Left lobe of liver (tissue), 2 donors: ENCODE data around the gene CERK. TPM values are rescaled to one million over a fixed set of nuclear protein-coding genes. Genes with fewer than 3 reads are reported as not detected.

ENCODE experiments used
- ATAC-seq: fragments of 200-7000 bp; cut with Tn5 transposase; one replicate; pipeline ENCODE4 v1.9.1; 2020; ENCODE audit warnings: mild to moderate bottlenecking, moderate library complexity
- DNase-seq: peaks from one replicate; pipeline ENCODE4 v3.0.0-alpha.2; 2020; ENCODE audit warnings: low spot score
- total RNA-seq: library from RNA; stranded (reverse); gene quantifications from one replicate; pipeline ENCODE4 v1.2.1, GENCODE V29; 2021
- donor health status: DM: no; HTN: no; CAD: no; lungs with moderate emphysema.
- donor health status: DM: no; HTN: yes; CAD: no.

Gene CERK
- total RNA-seq, 1 donor from 2014 or later = 22.0 TPM

DNA sequence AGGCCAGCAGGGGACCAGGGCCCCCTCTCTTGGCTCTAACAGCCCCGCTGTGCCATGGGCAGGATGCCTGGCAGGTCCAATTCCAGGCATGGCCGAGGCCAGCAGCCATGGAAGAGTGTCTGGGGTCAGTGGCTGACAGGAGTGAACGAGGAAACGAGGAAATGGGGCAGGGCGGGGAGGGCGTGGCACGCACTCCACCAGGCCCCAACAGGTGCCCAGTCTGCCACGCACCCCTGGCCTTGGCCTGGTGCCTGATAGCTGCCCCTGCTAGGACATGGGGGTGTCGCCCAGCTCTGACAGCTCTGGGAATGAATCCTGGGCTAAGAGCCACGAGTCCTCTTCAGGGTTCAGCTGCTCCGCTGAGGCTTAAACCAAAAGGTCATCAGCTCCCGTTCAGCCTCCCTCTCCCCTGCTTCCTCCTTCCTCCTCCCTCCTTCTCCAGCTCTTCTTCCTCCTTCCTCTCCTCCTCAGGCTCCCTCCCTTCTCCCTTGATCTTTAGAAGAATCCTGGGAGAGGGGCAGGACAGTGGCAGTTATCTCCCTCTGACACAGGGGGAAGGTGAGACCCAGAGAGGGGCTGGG, 12.9 kb upstream of the CERK start:
- ATAC-seq (peak; percentile 46), DNase-seq (peak; percentile 76)

DNA sequence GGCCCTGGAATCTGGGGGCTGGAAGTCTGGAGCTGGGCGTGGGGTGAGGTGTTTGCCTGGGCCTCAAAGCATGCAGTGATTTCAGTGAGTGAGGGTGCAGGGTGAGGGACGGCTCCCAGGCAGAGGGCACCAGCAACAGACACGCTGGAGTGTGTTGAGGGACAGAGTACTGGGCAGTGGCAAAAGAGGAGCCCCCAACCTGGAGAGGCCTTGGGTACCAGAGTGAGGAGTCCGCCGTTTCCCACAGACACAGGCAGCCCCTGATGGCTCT, 12.4 kb upstream of the CERK start:
- ATAC-seq = no peak
- no peak for DNase-seq

DNA sequence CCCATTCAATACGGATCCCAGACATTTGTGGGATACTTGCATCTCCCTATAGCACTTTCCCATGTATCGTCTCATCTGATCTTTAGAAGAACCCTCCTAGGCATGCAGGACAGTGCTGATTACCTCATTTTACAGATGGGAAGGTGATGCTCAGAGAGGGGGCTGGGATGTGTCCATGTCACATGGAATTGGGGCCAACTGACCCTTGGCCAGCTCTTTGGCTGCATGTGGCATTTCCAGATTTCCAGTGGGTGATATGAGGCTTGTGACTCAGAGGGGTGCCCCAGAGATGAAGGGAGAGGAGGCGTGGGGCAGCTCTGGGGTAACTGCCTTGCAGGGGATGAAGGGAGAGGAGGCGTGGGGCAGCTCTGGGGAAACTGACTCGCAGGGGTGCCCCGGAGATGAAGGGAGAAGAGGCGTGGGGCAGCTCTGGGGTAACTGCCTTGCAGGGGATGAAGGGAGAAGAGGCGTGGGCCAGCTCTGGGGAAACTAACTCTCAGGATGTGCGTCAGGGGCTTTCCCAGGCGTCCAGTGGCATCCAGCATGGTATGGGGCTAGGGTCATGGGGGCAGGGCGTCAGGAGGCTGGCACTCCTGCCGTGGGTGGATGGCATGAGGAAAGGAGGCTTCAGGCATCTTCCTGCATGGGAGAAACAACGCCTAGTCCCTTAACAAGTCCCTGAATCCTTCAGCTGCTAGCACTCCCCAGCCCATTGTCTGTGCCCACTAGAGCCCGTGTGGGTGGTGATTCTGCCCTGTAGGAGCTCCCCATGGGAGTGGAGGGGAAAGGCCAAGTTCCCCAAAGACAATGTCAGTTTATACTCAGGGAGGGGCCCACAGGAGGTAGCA, 11.9 kb upstream of the CERK start:
- DNase-seq = peak; percentile 83
- peak; percentile 57 for ATAC-seq

DNA sequence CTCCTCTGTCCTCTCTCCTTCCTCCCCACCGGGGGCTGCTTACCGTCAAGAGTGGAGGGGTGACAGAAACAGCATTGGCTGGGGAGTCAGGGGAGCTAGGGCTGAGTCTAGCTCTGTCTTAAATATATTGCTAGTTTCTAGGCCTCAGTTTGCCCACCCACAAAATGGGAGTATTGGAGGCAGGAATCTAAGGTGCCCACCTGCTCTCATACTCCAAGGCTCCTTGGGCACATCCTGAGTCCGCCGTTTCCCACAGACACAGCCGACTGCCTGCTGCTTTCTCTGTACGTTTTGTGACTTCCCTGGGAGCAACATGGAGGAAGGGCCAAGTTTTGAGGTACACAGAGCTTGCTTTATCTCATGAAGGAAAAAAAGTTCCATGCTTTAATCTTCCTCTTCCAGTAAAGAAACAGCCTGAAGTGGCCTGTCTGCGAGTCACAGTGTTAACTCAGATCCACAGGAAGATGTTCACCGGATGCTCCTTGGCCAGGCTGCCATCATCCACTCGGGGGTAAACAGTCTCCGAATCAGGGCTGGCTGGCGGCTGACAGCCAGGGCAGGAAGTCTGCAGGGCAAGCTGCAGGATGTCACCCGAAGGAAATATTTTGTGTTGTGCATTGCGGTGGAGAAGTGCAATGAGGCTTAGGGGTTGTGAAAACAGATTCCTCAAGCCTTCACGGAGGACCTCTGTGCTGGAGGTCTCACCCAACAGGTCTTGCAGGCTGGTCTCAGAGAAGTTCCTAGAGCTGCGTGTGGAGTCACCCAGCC, 11.0 kb upstream of the CERK start:
- no peak for ATAC-seq
- DNase-seq = no peak

DNA sequence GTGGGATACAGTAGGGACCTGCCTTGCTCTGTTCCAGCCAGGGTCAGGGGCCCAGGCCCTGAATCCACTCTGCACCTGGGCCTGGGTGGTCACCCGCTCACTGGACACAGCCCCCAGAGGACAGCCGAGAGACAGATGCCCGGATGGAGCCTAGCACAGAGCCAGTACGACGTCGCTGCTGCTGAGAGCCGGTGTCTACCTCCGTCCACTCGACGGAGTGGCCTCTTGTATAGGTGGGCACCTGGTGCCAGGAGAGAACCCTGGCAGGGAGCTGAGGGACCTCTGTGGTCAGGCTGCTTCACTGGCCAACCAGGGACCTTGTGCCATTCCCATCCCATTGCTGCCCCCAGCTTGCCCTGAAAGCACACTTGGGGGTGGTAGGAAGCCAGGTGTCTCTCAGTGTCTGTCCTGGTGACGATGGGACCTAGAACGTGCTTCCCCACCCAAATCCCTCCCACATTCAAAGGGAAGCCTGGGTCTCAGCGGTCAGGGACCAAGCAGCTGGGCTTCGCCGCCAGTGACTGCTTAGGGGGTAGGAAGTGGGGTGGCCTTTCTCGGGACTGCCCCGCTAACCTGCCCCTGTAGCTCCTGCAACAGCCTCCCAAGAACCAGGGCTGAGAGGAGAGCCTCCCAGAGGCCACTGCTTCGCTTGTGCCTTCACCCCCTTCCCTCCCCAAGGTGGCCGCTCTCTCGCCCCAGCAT, 10.3 kb upstream of the CERK start:
- ATAC-seq = no peak
- no peak for DNase-seq

DNA sequence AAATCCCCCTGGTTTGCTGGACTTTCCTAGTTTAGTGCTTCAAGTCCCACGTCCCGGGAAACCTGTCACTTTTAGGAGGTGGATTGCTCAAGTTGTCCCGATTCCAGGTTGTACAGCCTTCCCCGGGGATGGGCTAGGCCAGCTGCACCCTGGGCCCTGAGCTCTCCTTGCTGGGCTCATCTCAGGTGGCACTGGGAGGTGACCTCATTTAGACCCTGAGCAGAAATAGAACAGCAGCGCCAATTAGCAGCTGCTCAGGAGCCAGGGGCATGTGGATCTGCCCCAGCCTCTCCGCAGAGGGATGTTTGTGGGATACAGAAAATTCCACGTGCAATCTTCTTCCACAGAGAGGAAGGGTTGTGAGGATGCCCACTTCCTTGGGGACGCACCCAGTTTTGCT, 9.6 kb upstream of the CERK start:
- DNase-seq (no peak), ATAC-seq (peak; percentile 18)

DNA sequence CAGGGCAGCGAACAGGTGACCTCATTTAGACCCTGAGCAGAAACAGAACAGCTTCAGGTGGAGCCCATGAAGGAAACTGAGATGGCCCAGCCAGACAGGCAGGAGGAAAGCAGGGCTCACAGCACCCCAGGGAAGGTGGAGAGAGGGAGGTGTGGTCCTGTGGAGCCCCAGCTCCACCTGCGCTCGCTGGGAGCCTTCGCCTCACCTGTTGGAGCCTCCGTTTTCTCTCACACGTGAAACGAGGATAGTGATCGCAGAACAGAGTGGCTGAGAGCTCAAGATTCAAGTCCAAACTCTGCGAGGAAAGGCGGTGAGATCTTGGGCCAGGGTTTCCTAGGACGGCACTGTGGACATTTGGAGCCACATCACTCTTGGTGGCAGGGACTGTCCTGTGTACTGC, 8.6 kb upstream of the CERK start:
- ATAC-seq = no peak
- DNase-seq = no peak

DNA sequence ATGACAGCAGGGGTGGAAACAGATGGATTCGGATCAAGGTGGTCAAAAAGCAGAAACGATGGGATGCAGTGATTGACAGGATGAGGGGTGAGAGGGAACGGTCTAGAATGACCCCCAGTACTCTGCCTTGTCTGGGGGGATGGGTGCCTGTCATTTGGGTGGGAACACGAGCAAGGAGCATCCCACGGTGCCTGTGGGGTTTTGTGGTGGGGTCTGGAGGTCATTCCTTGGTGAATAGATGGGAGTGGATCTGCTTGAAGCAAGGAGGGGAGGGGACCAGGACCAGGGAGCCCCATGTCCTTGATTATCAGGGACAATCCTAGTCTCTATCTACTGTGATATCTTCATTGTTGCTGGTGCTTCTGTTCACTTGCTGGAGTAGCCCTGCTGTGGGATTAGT, 8.1 kb upstream of the CERK start:
- no peak for ATAC-seq
- DNase-seq = no peak

DNA sequence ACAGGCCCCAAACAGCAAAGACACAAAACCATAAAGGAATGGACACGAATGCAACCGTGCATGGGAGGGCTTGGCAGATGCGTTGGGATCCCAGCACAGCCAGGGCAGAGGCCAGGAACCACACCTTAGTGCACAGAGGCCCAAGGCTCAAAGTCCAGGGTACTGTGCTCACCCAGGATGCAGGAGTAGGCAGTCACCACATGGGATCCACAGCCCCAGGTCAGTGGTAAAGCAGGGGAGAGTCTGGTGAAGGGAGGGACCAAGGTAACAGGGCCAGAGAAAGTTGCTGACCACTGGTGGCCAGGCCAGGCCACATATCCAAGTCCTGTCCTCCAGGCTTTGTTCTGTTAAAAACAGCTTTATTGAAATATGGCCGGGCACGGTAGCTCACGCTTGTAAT, 6.5 kb upstream of the CERK start:
- ATAC-seq = peak; percentile 78
- peak; percentile 91 for DNase-seq

DNA sequence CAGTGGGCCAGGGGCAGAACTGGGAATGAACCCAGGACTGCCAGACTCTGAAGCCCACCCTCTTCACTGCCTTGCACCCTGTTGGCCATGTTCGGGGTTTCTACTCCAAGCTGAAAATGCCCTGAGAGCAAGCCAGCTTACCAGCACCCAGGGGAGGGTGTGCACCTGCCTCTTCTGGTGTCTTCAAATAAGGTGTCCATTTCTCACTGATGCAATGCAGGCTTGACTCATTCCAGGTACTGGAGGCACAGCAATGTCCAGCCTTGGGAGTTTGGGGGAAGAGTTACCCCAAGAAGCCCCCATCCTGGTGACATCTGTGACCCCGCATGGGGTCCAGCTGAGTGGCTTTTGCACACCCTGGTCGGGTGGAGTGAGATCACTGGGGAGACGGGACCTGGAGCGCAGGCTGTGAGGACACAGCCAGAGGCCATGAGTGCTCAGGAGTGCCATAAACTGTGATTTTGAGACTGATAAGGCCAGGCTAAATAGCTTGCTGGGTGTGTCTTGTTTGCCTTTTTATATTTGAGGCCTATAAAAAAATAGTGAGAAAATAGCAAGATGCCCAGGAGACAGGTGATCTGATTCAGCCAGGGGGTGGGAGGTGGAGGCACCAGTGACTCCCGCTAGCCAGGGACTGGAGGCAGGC, 4.6 kb upstream of the CERK start:
- no peak for DNase-seq
- no peak for ATAC-seq

DNA sequence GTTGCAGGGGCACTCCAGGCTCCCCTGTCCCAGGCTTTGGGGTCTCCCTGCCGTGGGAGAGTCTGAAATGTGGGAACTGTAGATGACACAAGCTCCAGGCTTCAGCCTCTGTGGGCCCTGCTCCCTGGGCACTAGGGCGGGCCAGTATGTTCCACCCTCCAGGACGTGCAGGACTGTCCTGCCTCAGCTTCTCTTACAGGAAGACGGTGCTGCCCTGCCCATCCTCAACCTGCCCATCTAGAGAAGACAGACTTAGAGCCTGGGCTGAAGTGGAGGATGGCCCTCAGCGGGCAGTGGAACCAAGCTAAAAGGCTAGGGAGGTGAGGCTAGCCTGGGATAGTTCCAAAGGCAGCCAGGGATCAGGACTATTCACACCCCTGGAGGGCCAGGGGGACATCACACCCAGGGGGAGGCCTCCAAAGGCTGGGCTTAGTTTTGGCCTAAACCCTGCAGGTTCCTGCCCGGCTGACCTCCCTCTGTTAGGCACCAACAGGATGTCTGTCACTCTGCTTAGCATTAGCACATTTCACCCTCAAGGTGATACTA, 4.0 kb upstream of the CERK start:
- no peak for DNase-seq
- ATAC-seq = no peak

DNA sequence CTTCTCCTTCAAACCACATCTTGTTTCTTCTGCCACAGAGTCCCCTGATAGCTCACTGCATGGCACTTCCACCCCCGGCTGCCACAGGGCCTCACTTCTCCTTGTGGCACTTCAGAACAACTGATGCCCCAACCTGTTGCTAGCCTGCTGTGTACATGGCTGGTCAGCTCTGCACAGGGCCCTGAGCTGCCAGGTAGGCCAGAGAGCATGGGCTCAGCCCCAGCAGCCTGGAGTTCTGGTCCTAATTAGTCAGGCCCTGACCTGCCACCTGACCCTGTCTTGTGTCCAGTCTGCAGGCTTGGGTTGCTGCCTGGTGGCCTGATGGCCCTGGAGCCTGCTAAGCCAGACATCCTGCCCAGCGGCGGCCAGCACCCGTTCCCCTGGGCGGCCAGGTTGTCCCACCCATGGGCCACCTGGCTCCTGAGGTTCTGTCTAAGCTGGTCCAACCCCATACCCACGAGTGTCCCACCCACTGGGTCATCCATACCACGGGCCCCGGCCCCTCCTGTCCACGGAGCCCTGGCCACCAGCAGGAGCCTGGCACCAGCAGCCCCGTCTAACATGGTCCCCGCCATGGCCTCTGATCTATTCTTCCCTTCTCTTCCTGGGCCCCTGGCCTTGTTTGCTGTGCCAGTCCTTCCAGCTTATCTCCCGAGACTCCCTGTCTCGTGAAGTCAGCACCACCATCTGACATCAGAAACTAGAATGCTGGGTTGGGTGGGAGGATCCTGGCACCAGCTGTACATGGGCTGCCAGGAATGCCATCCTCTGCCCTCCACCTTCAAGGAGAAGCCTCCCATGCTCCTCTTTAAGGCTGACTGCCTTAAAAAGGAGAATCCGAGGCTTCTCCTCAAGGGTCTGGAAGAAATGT, 3.1 kb upstream of the CERK start:
- ATAC-seq (peak; percentile 80), DNase-seq (peak; percentile 98)

DNA sequence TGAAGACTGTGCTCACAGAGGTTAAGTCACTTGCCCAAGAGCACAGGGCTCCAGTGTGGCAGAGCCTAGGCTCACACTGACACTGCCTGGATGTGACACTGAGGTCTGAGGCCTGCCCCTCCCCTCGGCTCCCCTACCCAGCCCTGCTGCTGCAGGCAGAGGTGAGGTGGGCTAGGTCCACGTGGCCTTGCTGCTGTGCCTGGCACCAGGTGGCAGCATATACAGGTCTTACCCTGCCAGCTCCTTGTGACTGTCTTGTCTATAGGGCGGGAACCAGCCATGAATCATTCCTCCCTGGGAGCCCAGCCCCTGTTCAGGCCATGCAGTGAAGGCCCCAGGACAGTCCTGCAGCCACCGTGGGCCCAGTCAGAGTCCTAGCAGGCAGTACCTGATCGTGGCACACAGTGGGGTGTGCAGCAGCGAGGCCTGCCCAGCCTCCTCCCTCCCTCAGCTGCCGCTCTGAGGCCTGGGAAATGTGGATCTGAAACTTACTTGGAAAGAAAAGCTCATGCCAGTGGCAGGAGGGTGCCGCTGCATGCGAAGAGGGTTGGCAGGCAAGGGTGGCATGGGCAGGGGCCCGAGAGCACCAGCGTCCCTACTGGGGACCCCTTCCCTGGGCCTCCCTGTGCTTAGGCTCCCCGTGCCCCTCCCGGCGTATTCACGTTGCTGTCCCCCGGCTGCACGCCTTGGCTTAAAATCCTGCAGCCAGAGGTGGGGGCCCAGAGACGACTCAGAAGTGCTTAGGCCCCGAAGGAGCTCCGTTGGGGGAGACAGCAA, 1.2 kb upstream of the CERK start:
- ATAC-seq = no peak

DNA sequence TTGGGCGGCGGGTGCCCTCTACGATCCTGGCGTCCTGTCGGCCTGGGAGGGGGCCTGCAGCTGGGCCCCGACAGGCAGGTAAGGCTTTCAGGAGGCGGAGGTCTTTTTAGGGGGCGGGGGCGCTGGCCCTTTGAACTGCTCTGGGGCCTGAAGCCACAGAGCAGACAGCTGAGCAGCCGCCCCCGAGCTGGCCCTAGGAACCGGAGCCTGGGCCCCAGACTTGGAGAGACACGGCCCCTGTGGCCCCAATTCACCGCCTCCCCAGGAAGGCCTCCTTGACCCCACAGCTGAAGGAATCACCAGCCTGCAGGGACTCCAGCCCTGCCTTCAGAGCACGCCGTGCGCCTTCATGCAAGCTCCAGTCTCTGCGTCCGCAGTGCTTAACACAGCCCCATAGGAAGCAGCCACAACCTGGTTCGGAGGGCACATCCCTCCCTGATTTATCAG, 618 bp upstream of the CERK start:
- no peak for ATAC-seq
- no peak for DNase-seq

More for the DNA sequence above, 1.2 kb upstream of the CERK start:
- no peak for DNase-seq

DNA sequence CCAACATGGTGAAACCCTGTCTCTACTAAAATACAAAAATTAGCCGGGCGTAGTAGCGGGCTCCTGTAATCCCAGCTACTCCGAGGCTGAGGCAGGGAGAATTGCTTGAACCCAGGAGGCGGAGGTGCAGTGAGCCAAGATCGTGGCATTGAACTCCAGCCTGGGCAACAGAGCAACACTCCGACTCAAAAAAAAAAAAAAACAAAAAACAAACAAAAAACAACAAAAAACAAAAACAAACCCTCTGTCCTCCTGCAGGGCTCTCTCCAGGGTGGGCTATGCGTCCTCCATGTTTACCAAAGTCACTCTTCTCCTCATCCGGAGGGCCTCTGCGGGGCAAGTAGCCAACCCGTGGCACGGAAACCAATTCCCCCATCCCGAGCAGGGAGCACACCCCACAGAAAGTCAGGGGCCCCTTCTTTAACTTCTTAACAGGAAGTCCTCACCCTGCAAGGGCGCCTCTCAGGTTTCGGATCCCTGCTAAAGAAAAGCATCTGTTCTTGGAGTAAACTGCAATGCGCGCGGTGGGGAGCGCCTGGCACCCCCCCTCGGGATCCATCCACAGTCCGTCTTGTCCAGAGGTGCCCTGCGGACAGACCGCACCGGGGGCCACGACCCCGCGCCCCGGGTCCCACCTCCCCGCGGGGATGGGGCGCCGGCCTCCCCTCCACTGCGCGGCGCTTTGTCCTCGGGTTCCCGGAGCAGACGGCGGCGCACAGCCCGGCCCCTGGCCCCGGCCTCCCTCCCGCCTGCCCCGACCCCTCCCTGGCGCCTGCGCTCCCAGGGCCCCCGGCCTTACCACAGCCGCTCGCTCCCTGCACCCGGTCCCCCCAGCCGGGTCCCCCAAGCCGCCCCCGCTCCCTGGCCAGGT, 712 bp downstream of the CERK start:
- DNase-seq (no peak), ATAC-seq (peak; percentile 16)

DNA sequence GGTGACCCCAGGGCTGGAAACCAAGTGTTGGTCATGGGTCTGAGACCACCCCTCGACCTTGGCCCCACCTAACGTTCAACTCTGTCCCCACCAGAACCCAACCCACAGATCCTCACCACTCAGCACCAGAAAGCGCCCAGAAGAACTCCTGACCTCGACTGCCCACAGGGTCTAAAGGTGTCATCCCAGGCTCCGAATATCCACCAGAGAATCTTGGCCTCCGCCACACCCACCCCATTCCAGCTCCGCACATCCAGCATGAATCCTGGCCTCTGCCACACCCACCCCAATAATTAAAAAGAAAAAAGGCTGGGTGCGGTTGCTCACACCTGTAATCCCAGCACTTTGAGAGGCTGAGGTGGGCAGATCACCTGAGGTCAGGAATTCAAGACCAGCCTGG, 1.3 kb downstream of the CERK start:
- DNase-seq = no peak

DNA sequence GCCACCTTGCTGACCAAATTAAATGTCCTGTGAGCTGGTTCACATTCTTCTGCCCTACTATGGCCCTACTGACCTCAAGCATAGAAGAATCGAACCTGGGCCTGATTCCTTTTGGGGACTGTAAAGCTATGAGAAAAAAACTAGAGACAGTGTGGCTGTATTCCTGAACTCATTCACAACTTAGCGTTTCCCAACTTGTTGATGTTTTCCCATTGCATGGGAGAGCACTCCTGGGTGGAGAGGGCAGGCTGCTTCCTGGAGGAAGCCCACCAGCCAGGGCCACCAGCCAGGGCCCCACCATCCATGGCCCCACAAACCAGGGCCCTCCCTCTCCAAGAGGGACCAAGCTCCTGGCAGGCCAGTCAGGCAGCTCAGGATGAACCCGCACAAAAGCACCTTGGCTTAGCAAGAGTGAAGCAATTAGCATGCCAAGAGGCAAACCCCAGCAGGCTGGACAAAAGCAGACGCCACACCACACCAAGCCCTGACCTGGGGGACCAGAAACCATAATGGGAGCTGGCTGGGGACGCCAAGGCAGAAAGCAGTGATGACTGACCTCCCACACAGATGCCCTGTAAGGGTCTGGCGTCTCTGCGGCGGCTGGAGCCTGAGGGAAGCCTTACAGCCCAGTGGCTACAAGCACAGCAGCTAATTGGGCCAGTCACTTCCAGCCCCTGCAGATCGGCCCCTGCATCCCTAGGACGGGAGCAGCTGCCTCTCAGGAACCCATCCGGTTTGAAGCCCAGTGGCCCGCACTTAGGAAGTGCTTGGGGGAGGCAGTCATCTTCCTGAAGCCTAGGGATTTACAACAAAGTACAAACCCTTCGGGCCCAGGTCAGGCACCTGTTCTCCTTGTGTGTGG, 2.1 kb downstream of the CERK start:
- DNase-seq (no peak), ATAC-seq (no peak)

More for the DNA sequence above, 1.3 kb downstream of the CERK start:
- no peak for ATAC-seq
